ENCODE data around the gene ARHGEF26.
"Not testable (repeated sequence)": the region's sequence is repeated elsewhere in the genome, so short reads cannot be mapped to it uniquely, and the experiment has no call there.

The ARHGEF26 gene

GRCh38 chr3:154120961-154121700 lies at the start of gene ARHGEF26:
Gene ARHGEF26, plus strand, starts transcription at chr3:154121390. Its CDS starts 603 bp downstream, at chr3:154121993.
- DNase-seq = peak; percentile 61

GRCh38 chr3:154074966-154075365 lies 46.2 kb upstream of the ARHGEF26 start:
- DNase-seq = no peak

- DNase-seq = no peak
These were observed 42.5 kb upstream of the ARHGEF26 start for GRCh38 chr3:154078672-154079071.

GRCh38 chr3:154081305-154081704 lies 39.9 kb upstream of the ARHGEF26 start:
- no peak for DNase-seq

- DNase-seq = no peak
These were observed 36.1 kb upstream of the ARHGEF26 start for GRCh38 chr3:154085071-154085470.

GRCh38 chr3:154085799-154086198 lies 35.4 kb upstream of the ARHGEF26 start:
- no peak for DNase-seq

GRCh38 chr3:154086286-154086685 lies 34.9 kb upstream of the ARHGEF26 start:
- DNase-seq = no peak

GRCh38 chr3:154087756-154088480 lies 33.3 kb upstream of the ARHGEF26 start:
- not testable (repeated sequence) for DNase-seq

GRCh38 chr3:154089421-154090420 lies 31.5 kb upstream of the ARHGEF26 start:
- no peak for DNase-seq

GRCh38 chr3:154094051-154094450 lies 27.1 kb upstream of the ARHGEF26 start:
- DNase-seq = no peak

- DNase-seq = no peak
These were observed 25.3 kb upstream of the ARHGEF26 start for GRCh38 chr3:154095832-154096421.

- DNase-seq = no peak
These were observed 22.8 kb upstream of the ARHGEF26 start for GRCh38 chr3:154098376-154098775.

GRCh38 chr3:154100556-154100955 lies 20.6 kb upstream of the ARHGEF26 start:
- no peak for DNase-seq

GRCh38 chr3:154101250-154101649 lies 19.9 kb upstream of the ARHGEF26 start:
- DNase-seq = no peak

- no peak for DNase-seq
These were observed 19.0 kb upstream of the ARHGEF26 start for GRCh38 chr3:154102225-154102624.

- no peak for DNase-seq
These were observed 15.8 kb upstream of the ARHGEF26 start for GRCh38 chr3:154105218-154105975.

- no peak for DNase-seq
These were observed 9.7 kb upstream of the ARHGEF26 start for GRCh38 chr3:154111365-154111935.

GRCh38 chr3:154112146-154112852 lies 8.9 kb upstream of the ARHGEF26 start:
- no peak for DNase-seq

- no peak for DNase-seq
These were observed 7.6 kb upstream of the ARHGEF26 start for GRCh38 chr3:154113609-154114008.

- DNase-seq = no peak
These were observed 5.9 kb upstream of the ARHGEF26 start for GRCh38 chr3:154115332-154115731.

- no peak for DNase-seq
These were observed 1.2 kb upstream of the ARHGEF26 start for GRCh38 chr3:154119951-154120350.
